Stimulated activated naive CD4-positive, alpha-beta T cell (primary cell): Measurements from ENCODE around the gene CEP89.
"Not testable (repeated sequence)": the region's sequence is repeated elsewhere in the genome, so short reads cannot be mapped to it uniquely, and the experiment has no call there.

ENCODE experiments used
- DNase-seq, 6 experiments: peaks; one replicate each; lab custom pipeline; 2025; lab: John Stamatoyannopoulos, UW

The CEP89 gene

GRCh38 chr19:32837531-32837930, 134.2 kb downstream of the CEP89 start:
- no peak for DNase-seq

DNA sequence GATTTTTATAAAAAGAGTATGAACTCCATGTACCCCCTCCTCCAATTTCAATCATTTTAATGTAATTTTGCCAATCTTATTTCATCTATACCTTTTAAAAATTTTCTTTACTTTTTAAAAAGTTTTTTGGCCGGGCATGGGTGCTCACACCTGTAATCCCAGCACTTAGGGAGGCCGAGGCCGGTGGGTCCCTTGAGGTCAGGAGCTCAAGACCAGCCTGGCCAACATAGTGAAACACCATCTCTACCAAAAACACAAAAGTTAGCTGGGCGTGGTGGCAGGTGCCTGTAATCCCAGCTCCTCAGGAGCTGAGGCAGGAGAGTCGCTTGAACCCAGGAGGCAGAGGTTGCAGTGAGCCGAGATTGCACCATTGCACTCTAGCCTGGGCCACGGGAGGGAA, 138.4 kb downstream of the CEP89 start:
- DNase-seq = not testable (repeated sequence)

- not testable (repeated sequence) for DNase-seq
Observed at GRCh38 chr19:32832825-32833224, 138.9 kb downstream of the CEP89 start.

DNA sequence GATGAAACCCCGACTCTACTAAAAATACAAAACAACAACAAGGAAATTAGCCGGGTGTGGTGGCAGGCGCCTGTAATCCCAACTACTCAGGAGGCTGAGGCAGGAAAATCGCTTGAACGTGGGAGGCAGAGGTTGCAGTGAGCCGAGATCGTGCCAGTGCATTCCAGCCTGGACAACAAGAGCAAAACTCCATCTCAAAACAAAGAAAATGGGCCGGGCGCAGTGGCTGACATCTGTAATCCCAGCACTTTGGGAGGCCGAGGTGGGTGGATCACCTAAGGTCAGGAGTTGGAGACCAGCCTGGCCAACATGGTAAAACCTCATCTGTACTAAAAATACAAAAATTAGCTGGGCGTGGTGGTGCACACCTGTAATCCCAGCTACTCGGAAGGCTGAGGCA, 139.7 kb downstream of the CEP89 start:
- DNase-seq = not testable (repeated sequence)

DNA sequence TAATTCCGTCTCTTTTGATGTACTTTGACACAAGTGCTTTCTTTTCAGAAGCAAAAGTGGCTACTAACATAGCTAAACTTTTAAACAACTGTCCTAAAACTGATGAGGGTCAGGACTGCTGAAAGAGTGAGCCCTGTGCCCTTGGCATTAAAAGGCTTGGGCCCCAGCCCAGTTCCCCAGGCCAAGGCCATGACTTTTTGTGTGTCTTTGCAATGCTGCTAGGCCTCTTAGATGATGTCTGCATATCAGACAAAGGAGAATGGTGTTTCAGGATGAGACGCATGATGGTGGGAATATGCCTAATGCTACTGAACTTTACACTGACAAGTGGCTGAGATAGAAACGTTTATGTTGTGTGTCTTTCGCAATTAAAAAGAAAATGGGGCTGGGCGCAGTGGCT, 140.1 kb downstream of the CEP89 start:
- DNase-seq = no peak

DNA sequence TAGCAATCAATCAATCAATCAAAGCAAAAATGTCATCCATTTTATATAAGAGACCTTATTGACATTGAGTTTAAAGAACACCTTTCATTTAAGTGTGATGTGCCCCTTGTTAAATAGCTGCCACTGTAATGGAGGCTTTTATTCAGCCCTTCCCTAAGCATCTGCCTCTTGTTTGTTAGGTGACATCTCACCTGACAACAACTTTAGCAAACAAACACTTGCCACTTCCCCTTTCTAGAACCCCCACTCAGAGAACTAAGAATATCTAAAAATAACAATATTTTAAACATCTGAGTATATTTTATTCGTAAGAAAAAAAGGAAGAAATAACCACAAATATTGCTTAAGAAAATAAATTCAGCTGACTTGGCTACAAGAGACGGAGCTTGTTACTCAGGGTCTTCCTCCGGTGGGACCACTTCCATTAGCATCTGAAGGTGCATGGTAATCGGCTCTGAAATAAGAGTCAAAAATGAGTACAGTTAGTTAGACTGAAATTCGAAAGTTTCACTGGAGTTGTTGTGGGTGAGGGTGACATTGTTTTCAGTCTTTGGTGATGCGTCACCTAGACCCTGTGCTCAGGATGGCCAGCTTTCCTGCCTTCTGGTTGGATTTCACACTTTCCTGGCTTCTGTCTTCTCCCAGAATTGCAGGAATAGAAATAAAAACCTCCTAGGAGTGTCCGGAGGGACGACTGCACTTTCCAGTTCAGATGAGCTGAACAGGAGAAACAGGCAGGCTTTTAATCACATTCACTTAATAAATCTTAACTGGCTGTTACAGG, 141.3 kb downstream of the CEP89 start:
- DNase-seq = no peak

GRCh38 chr19:32829345-32829896, 142.3 kb downstream of the CEP89 start:
- no peak for DNase-seq

GRCh38 chr19:32828643-32829344, 143.0 kb downstream of the CEP89 start:
- peak in 1 of 6 experiments; percentile 10 for DNase-seq

DNA sequence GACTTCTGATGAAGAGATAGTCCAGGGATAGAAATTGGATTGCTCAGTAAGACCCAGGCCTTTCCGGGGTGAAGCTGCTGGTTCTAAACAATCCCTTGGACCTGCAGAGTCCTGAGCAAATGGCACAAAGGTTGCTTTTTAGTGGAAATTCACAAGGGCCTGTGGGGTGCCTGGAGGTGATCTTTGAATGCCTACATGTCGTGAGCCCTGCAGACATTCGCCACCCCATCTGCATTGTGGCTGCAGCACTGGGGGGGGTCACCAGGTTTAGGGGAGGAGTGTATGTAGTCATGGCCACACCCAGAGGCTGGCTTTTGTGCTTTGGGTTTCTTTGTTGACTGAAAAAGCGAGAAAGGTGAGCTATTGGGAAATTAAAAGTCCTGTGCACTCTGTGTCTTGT, 143.6 kb downstream of the CEP89 start:
- DNase-seq = no peak
